ENCODE measurements around the gene DUS3L.

DNA sequence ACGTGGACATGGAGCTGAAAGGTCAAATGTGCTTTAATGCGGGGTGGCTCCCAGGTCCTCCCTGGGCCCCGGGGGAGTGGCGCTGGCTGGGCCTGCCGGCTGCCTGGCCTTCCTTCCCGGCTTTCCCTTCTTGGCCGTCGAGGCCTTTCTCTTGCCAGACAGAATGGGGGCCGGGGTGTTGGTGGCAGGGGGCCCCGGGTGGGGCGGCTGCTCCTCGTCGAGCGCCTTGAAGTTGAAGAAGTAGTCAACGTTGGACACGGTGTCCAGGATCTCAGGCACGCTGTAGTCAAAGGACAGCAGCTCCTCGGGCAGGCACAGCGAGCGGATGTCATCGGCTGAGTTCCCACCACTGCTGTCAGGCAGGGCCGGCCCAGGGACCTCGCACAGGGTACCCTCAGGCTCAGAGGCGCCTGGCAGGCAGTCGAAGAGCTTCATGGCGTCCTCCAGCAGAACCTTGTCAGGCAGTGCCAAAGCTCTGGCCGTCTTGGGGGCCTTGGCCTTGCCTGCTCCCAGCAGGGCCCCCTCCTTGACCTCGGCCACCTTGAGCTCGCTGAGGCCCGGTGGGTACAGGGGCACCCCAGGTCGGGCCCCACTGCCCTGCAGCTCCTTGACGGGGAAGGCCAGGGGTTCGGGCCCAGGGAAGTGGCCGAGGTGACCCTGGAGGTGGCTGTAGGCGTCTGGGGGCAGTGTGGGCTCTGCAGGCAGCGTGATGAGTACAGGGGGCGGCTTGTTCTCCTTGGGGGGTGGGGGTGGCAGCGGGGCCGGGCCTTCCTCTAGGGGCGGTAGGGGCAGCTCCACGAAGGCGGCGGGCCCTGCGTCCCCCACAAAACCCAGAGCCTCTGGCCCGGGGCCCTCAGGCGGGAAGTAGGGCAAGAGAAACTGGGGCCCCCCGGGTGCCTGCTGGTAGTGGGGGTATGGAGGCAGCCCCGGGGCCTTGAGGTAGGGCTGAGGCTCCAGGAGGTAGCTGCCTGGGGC lies 7.7 kb downstream of the DUS3L start:
- no peak for TF ChIP-seq POLR2A (IDR thresholded peaks at IDR 0.05)
- TF ChIP-seq, protein P1, sequence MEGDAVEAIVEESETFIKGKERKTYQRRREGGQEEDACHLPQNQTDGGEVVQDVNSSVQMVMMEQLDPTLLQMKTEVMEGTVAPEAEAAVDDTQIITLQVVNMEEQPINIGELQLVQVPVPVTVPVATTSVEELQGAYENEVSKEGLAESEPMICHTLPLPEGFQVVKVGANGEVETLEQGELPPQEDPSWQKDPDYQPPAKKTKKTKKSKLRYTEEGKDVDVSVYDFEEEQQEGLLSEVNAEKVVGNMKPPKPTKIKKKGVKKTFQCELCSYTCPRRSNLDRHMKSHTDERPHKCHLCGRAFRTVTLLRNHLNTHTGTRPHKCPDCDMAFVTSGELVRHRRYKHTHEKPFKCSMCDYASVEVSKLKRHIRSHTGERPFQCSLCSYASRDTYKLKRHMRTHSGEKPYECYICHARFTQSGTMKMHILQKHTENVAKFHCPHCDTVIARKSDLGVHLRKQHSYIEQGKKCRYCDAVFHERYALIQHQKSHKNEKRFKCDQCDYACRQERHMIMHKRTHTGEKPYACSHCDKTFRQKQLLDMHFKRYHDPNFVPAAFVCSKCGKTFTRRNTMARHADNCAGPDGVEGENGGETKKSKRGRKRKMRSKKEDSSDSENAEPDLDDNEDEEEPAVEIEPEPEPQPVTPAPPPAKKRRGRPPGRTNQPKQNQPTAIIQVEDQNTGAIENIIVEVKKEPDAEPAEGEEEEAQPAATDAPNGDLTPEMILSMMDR (IDR thresholded peaks at IDR 0.05 in 8 of 11, conservative IDR thresholded peaks at IDR 0.05 in 3 of 11), result no peak

Measured in spleen (tissue), 7 donors.